HL-60 (cell line): ENCODE results near the gene MFSD2B.
A peak's percentile ranks its signal among the peaks of the same experiment; 100 is the strongest.

Experiments
- DNase-seq, 2 experiments: peaks; one replicate each; pipeline ENCODE4 v3.0.0-alpha.2; 2010 to 2020; ENCODE audit warnings: low read depth in 1 of 2, low spot score in 1 of 2
- H3K27ac ChIP-seq: fragments of 250-450 bp; sonication (Bioruptor Pico); replicated peaks from 2 replicates; pipeline ENCODE4 v1.5.1; 2020; ENCODE audit warnings: mild to moderate bottlenecking, moderate library complexity
- H3K27me3 ChIP-seq: fragments of 250-450 bp; sonication (Bioruptor Pico); 2 replicates; pipeline ENCODE4 v1.5.1; 2021; ENCODE audit warnings: mild to moderate bottlenecking, moderate library complexity; ENCODE audit not compliant: insufficient read depth, poor library complexity, severe bottlenecking
- H3K4me3 ChIP-seq: replicated peaks from 2 replicates; pipeline ENCODE4 v1.5.1; 2011; ENCODE audit warnings: mild to moderate bottlenecking, control low read depth, low read length; ENCODE audit not compliant: insufficient read depth
- CTCF ChIP-seq: IDR thresholded peaks from one replicate; pipeline ENCODE4 v1.5.1; 2011; ENCODE audit warnings: low read length, control low read depth, inconsistent platforms; ENCODE audit not compliant: insufficient read depth
- GABPA ChIP-seq: IDR thresholded peaks from 2 replicates; pipeline ENCODE4 v1.6.1; 2012; ENCODE audit warnings: low read depth
- POLR2AphosphoS5 ChIP-seq: IDR thresholded peaks from 2 replicates; pipeline ENCODE4 v1.6.1; 2012; ENCODE audit warnings: low read depth
- SPI1 ChIP-seq: IDR thresholded peaks from 2 replicates; pipeline ENCODE4 v1.6.1; 2012; ENCODE audit warnings: low read depth, mild to moderate bottlenecking, borderline replicate concordance
- TF ChIP-seq, protein P1 (sequence below): IDR thresholded peaks from 2 replicates; pipeline ENCODE4 v1.6.1; 2012; ENCODE audit warnings: low read depth; ENCODE audit not compliant: insufficient replicate concordance

The MFSD2B gene

GRCh38 chr2:24021122-24021998 lies 11.5 kb downstream of the MFSD2B start:
- peak in 1 of 2 experiments; percentile 35 for DNase-seq
- Histone ChIP-seq H3K27me3 (no peaks in the 10 kb centered on the region), H3K27ac (no peak overlapping the region), H3K4me3 (no peak overlapping the region)
- TF ChIP-seq, protein P1, sequence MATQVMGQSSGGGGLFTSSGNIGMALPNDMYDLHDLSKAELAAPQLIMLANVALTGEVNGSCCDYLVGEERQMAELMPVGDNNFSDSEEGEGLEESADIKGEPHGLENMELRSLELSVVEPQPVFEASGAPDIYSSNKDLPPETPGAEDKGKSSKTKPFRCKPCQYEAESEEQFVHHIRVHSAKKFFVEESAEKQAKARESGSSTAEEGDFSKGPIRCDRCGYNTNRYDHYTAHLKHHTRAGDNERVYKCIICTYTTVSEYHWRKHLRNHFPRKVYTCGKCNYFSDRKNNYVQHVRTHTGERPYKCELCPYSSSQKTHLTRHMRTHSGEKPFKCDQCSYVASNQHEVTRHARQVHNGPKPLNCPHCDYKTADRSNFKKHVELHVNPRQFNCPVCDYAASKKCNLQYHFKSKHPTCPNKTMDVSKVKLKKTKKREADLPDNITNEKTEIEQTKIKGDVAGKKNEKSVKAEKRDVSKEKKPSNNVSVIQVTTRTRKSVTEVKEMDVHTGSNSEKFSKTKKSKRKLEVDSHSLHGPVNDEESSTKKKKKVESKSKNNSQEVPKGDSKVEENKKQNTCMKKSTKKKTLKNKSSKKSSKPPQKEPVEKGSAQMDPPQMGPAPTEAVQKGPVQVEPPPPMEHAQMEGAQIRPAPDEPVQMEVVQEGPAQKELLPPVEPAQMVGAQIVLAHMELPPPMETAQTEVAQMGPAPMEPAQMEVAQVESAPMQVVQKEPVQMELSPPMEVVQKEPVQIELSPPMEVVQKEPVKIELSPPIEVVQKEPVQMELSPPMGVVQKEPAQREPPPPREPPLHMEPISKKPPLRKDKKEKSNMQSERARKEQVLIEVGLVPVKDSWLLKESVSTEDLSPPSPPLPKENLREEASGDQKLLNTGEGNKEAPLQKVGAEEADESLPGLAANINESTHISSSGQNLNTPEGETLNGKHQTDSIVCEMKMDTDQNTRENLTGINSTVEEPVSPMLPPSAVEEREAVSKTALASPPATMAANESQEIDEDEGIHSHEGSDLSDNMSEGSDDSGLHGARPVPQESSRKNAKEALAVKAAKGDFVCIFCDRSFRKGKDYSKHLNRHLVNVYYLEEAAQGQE, result no peak
- TF ChIP-seq POLR2AphosphoS5, result no peak
- TF ChIP-seq CTCF, result peak; percentile 16
- TF ChIP-seq SPI1, result no peak

GRCh38 chr2:24022324-24022974 lies 12.6 kb downstream of the MFSD2B start:
- no peak overlapping the region for H3K4me3 ChIP-seq
- no peak for DNase-seq
- TF ChIP-seq CTCF (no peak), POLR2AphosphoS5 (no peak), SPI1 (no peak), GABPA (no peak)
- TF ChIP-seq, protein P1, result no peak
- no peak overlapping the region for H3K27ac ChIP-seq
- no peaks in the 10 kb centered on the region for H3K27me3 ChIP-seq

DNA sequence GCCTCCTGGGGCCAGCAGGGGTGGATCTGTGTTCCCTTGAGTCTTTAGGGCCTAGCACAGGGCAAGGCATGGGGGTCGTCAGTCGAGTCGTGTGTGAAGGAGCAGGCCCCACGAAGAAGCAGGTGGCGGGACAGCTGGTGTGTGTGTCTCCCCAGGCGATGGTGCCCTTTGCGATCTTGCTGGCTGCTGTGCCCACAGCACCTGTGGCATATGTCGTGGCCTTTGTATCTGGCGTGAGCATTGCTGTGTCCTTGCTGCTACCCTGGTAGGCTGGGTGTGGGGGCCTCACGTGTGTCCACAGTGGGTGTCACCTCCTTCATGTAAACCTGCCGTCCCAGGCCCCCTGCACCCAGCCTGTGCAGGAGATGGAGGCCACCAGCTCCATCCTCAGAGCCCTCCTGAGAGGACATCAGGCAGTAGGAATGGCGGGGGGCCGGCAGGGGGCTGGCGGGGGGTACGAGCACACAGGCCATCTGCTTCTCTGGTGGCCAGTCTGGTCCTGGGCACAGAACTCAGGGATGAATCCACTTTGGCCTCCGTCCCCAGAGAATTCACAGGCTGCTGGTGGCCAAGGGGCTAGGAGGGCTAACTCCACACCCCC lies 13.2 kb downstream of the MFSD2B start:
- Histone ChIP-seq H3K27ac (no peak overlapping the region), H3K27me3 (no peaks in the 10 kb centered on the region), H3K4me3 (no peak overlapping the region)
- TF ChIP-seq, protein P1, result no peak
- TF ChIP-seq SPI1 (no peak), GABPA (no peak), CTCF (no peak), POLR2AphosphoS5 (no peak)
- DNase-seq, result no peak
